Glomerular visceral epithelial cell (primary cell): ENCODE measurements around the gene GCC2.
"Not testable (repeated sequence)": the region's sequence is repeated elsewhere in the genome, so short reads cannot be mapped to it uniquely, and the experiment has no call there.

ENCODE experiments used
- DNase-seq: peaks from one replicate; pipeline ENCODE4 v3.0.0-alpha.2; 2016; ENCODE audit errors: extremely low spot score

Gene GCC2

GRCh38 chr2:108436976-108437375 lies 12.0 kb upstream of the GCC2 start:
- DNase-seq: no peak

DNA sequence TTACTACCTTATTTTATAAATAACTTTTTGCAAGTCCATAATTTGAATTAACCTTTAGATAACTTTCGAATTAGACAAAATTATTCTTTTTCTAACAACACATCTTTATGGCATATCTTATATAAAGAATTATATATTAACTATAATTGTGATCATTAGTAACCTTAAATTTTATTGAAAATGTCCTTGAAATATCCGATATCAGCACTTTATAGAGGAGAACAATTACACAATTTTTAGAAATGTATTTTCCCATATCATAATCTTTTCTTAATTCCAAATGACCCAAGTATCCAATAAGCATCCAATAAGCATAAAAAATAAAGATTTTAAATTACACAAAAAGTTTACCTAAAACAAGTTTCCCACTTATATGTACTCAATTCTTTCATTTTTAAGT lies 7.3 kb upstream of the GCC2 start:
- DNase-seq: no peak

- DNase-seq: peak; percentile 11
Observed at GRCh38 chr2:108444941-108445840, 3.8 kb upstream of the GCC2 start.

DNA sequence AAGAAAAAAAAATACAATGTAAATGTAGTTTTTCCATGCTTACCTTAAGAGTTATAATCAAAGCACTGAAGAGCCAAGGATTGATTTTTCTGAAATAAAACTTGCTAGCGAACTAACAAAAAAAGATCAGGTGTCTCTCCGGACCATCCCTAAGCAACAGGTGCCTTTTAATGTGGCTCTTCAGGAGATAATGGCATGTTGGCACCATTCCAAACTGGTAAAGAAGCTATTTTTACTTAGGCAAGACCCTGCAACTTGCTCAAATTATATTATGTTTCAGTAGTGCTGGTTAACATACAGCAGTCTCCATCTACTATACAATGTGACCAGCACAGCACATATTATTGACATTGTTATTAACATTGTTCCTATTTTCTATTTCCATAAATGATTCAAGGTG lies 2.3 kb upstream of the GCC2 start:
- no peak for DNase-seq

GRCh38 chr2:108447947-108448677 lies 894 bp upstream of the GCC2 start:
- DNase-seq: no peak

- peak; percentile 32 for DNase-seq
Observed at GRCh38 chr2:108449410-108450130, 564 bp downstream of the GCC2 start.

DNA sequence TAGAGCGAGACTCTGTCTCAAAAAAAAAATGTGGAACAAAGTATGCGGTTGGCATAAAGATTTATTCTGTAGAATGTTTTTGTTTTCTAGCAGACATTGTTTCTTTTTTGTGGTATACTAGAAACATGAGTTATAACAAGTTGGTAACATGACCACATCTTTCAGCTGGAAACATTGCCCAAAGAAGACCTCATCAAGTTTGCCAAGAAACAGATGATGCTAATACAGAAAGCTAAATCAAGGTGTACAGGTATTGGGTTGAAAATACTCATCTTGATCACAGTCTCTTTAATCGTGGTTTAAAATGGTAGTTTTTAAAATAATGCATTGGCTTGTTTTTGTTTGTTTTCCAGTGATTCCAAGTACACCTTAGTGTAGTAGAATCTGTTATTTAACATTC lies 1.9 kb downstream of the GCC2 start:
- DNase-seq: no peak

GRCh38 chr2:108451976-108452375 lies 3.0 kb downstream of the GCC2 start:
- no peak for DNase-seq

GRCh38 chr2:108453530-108453929 lies 4.5 kb downstream of the GCC2 start:
- DNase-seq: not testable (repeated sequence)

DNA sequence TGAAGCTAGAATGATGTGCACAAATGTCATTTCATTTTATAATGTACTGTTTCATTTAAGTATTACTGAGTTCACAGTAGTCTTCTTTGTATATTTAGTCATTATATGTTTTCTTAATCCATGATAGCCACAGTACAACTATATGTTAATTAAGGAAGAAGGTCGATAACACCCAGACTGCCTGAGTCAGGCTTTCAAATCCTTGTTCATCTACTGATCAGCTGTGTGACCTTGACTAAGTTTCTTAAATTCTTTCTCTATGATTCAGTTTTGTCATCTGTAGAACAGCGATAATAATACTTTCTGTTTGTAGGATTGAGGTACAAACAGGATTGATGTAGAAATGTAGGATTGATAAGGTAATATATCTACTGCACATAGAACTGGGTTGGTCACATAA lies 5.4 kb downstream of the GCC2 start:
- no peak for DNase-seq

- DNase-seq: no peak
Observed at GRCh38 chr2:108455571-108455970, 6.6 kb downstream of the GCC2 start.

GRCh38 chr2:108458082-108458481 lies 9.1 kb downstream of the GCC2 start:
- no peak for DNase-seq

- DNase-seq: no peak
Observed at GRCh38 chr2:108459441-108459840, 10.4 kb downstream of the GCC2 start.

GRCh38 chr2:108460345-108461037 lies 11.5 kb downstream of the GCC2 start:
- no peak for DNase-seq

GRCh38 chr2:108477099-108477498 lies 28.1 kb downstream of the GCC2 start:
- DNase-seq: no peak

DNA sequence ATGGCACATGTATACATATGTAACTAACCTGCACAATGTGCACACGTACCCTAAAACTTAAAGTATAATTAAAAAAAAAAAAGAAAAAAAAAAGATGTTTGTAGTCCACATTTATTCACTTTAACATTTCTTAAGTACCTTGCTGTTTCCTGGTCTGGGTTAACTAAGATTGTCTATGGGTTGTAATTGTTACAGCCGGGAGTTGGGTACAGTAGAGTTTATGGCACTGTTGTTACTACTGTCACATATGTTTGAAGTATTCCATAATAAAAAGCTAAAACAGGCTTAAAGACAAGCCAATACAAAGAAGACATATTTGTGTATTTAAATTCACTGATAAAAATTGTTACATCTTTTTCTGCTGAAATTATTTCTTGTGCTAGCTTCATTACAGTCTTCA lies 36.2 kb downstream of the GCC2 start:
- no peak for DNase-seq

- DNase-seq: no peak
Observed at GRCh38 chr2:108490506-108491122, 41.6 kb downstream of the GCC2 start.

GRCh38 chr2:108491848-108492247 lies 42.8 kb downstream of the GCC2 start:
- DNase-seq: no peak

DNA sequence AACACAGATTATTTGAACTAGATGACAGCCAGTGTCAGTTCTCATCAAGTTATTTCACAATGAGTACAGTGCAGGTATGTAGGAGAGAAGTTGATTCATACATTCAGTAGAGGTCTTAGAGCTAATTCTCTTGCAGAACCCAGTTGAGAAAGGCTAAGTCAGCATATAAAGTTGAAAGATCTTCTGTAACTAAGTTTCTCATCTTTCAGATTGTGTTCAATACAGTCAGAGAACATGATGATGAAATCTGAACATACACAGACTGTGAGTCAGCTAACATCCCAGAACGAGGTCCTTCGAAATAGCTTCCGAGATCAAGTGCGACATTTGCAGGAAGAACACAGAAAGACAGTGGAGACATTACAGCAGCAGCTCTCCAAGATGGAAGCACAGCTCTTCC lies 43.4 kb downstream of the GCC2 start:
- peak; percentile 77 for DNase-seq

DNA sequence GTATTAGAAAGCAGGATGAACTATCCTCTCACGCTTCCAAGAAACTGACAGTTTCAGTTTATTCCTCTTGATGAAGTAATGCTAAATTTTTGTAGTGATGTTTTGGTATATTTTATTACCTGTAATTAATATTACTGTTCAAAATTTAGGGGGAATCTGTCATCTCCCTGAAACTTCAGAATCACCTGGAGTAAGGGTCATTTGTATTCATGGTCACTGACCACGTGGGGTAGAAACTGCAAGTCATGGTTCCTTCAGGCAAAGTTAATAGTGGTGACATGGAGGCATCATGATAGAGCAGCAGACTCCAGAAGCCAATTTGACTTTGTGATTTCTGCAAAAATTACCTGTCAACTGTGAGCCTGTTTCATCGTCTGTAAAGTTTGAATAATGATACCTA lies 47.2 kb downstream of the GCC2 start:
- DNase-seq: not testable (repeated sequence)

DNA sequence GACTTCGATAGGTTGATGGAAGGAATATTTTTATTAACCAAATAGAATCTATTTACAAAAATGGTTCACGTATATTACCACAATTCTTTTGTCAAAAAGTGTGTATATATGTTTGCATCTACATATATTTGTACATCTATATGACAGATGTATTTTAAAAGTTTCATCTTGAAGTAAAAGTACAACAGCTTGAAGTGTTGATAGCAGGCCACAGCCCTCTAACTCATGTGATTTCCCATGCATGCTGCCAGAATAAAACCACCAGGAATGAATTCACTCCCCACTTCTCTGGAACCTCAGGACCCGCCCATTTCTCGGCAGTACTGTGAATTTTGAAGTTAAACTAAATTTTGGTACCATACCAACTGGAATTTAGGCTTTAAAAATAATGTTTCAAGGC lies 58.6 kb downstream of the GCC2 start:
- DNase-seq: not testable (repeated sequence)
